HG03060 (cell line): Measurements from ENCODE around the gene POC1B.

Experiments used
- ATAC-seq: cut with Tn5 transposase; IDR thresholded peaks from one replicate; pipeline ENCODE4 v1.9.1; 2021; ENCODE audit warnings: low read depth, moderate number of reproducible peaks; ENCODE audit not compliant: unreplicated experiment

The POC1B gene

GRCh38 chr12:89391726-89392336, 134.0 kb downstream of the POC1B start:
- ATAC-seq: no peak

- ATAC-seq: no peak
Measured at GRCh38 chr12:89390802-89391673, 134.8 kb downstream of the POC1B start.

- ATAC-seq: no peak
Measured at GRCh38 chr12:89389755-89390661, 135.8 kb downstream of the POC1B start.

- no peak for ATAC-seq
Measured at GRCh38 chr12:89386138-89386537, 139.7 kb downstream of the POC1B start.

- ATAC-seq: no peak
Measured at GRCh38 chr12:89384807-89385206, 141.0 kb downstream of the POC1B start.

- ATAC-seq: no peak
Measured at GRCh38 chr12:89384050-89384758, 141.6 kb downstream of the POC1B start.

GRCh38 chr12:89383235-89384049, 142.4 kb downstream of the POC1B start:
- ATAC-seq: no peak

GRCh38 chr12:89382328-89382727, 143.5 kb downstream of the POC1B start:
- ATAC-seq: no peak

- ATAC-seq: no peak
Measured at GRCh38 chr12:89379839-89380467, 145.9 kb downstream of the POC1B start.

GRCh38 chr12:89379148-89379838, 146.6 kb downstream of the POC1B start:
- ATAC-seq: no peak

GRCh38 chr12:89376844-89377243, 149.0 kb downstream of the POC1B start:
- no peak for ATAC-seq

- ATAC-seq: no peak
Measured at GRCh38 chr12:89376202-89376529, 149.7 kb downstream of the POC1B start.

GRCh38 chr12:89373763-89374572, 151.9 kb downstream of the POC1B start:
- no peak for ATAC-seq

GRCh38 chr12:89372584-89373370, 153.1 kb downstream of the POC1B start:
- no peak for ATAC-seq

- ATAC-seq: no peak
Measured at GRCh38 chr12:89370850-89371249, 155.0 kb downstream of the POC1B start.

GRCh38 chr12:89370421-89370831, 155.4 kb downstream of the POC1B start:
- no peak for ATAC-seq
